Endodermal cell (in vitro differentiated cells): Measurements from ENCODE around the gene DOCK4. TPM values are rescaled to one million over a fixed set of nuclear protein-coding genes. Genes with fewer than 3 reads are reported as not detected.

Experiments
- DNase-seq: peaks from one replicate; pipeline ENCODE4 v3.0.0-alpha.2; 2017
- H3K27ac ChIP-seq: 2 replicates; pipeline ENCODE4 v1.5.1; 2013; ENCODE audit warnings: mild to moderate bottlenecking, low read depth, low read length, moderate library complexity
- H3K27me3 ChIP-seq: 2 replicates; pipeline ENCODE4 v1.6.1; 2013; ENCODE audit warnings: mild to moderate bottlenecking, low read length, moderate library complexity; ENCODE audit not compliant: insufficient read depth, control insufficient read depth, poor library complexity, severe bottlenecking
- H3K36me3 ChIP-seq: 2 replicates; pipeline ENCODE4 v1.7.0; 2013; ENCODE audit warnings: mild to moderate bottlenecking, low read length, moderate library complexity; ENCODE audit not compliant: control insufficient read depth, insufficient read depth
- H3K4me1 ChIP-seq: one replicate; pipeline ENCODE4 v1.7.0; 2013; ENCODE audit warnings: low read length; ENCODE audit not compliant: control insufficient read depth, insufficient read depth
- H3K4me3 ChIP-seq: 2 replicates; pipeline ENCODE4 v1.5.1; 2013; ENCODE audit warnings: mild to moderate bottlenecking, low read length, moderate library complexity
- H3K9ac ChIP-seq: 2 replicates; pipeline ENCODE4 v1.6.1; 2013; ENCODE audit warnings: mild to moderate bottlenecking, low read length, moderate library complexity; ENCODE audit not compliant: poor library complexity, severe bottlenecking; ENCODE audit errors: extremely low read depth
- H3K9me3 ChIP-seq: 2 replicates; pipeline ENCODE4 v1.6.1; 2013; ENCODE audit warnings: mild to moderate bottlenecking, low read length, moderate library complexity; ENCODE audit not compliant: control insufficient read depth
- H3K27ac Mint-ChIP-seq: 2 replicates; pipeline ENCODE4 v1.8.0; 2020; ENCODE audit warnings: mixed read lengths
- H3K27me3 Mint-ChIP-seq: 2 replicates; pipeline ENCODE4 v1.8.0; 2021; ENCODE audit warnings: mild to moderate bottlenecking, mixed read lengths; ENCODE audit not compliant: insufficient read depth
- H3K36me3 Mint-ChIP-seq: 2 replicates; pipeline ENCODE4 v1.8.0; 2020; ENCODE audit warnings: low read depth, mixed read lengths
- H3K4me1 Mint-ChIP-seq: 2 replicates; pipeline ENCODE4 v1.8.0; 2020; ENCODE audit warnings: mixed read lengths
- H3K4me3 Mint-ChIP-seq: 2 replicates; pipeline ENCODE4 v1.8.0; 2020; ENCODE audit warnings: mild to moderate bottlenecking, moderate library complexity, mixed read lengths
- H3K9me3 Mint-ChIP-seq: 2 replicates; pipeline ENCODE4 v1.8.0; 2020; ENCODE audit warnings: mild to moderate bottlenecking, mixed read lengths
- CTCF ChIP-seq: fragments of 200-600 bp; sonication (generic); conservative IDR thresholded peaks from 2 replicates; pipeline ENCODE4 v1.5.0; 2021; ENCODE audit warnings: antibody characterized with exemption, mild to moderate bottlenecking
- WGBS, 2 experiments: methylation state at CpG; one replicate each; pipeline versions ENCODE4 v1.1.5 to v1.1.7; 2013; ENCODE audit warnings: missing lambda C conversion rate in 2 of 2, mixed read lengths in 1 of 2; ENCODE audit not compliant: insufficient coverage in 1 of 2, insufficient read length in 1 of 2; 5-methylcytosine and 5-hydroxymethylcytosine counted together
- total RNA-seq, 2 donors: library from RNA; stranded (reverse); fragmentation: NEBNext Ultra II Directional in 1 of 2; extraction: Animal tissue kit (Norgen Biotek cat#: 25700) in 1 of 2; gene quantifications; 2 replicates in 1 of 2; 3 replicates in 1 of 2; pipeline ENCODE4 v1.2.1, GENCODE V29; 2021

The DOCK4 gene
- total RNA-seq, 2 donors from 2014 or later = 11.2 to 15.3 TPM

- H3K36me3 ChIP-seq = no peaks in the 10 kb centered on the region
- Mint-ChIP-seq H3K27me3 (no peaks in the 10 kb centered on the region), H3K4me3 (no peak overlapping the region), H3K4me1 (peaks cover 13% of the 10 kb centered on the region), H3K36me3 (no peaks in the 10 kb centered on the region), H3K9me3 (no peaks in the 10 kb centered on the region), H3K27ac (no peak overlapping the region)
- no peak for DNase-seq
- H3K4me1 ChIP-seq = no peaks in the 10 kb centered on the region
- no peak overlapping the region for H3K27ac ChIP-seq
- H3K27me3 ChIP-seq = no peaks in the 10 kb centered on the region
- H3K9me3 ChIP-seq = no peaks in the 10 kb centered on the region
- TF ChIP-seq CTCF = no peak
- no peak overlapping the region for H3K4me3 ChIP-seq
- 87 to 100% methylated on average over 1 to 3 of the region's 3 CpGs for WGBS, 2 experiments
- no peak overlapping the region for H3K9ac ChIP-seq
These were observed 121.7 kb downstream of the DOCK4 start for GRCh38 chr7:112084520-112084971.

GRCh38 chr7:112083776-112084355 lies 122.3 kb downstream of the DOCK4 start:
- H3K27me3 Mint-ChIP-seq = no peaks in the 10 kb centered on the region
- no peak for TF ChIP-seq CTCF
- H3K27ac Mint-ChIP-seq = no peak overlapping the region
- DNase-seq = no peak
- Histone ChIP-seq H3K36me3 (no peaks in the 10 kb centered on the region), H3K27ac (no peak overlapping the region), H3K9me3 (no peaks in the 10 kb centered on the region), H3K4me1 (no peaks in the 10 kb centered on the region), H3K9ac (no peak overlapping the region), H3K4me3 (no peak overlapping the region), H3K27me3 (no peaks in the 10 kb centered on the region)
- H3K36me3 Mint-ChIP-seq = no peaks in the 10 kb centered on the region
- WGBS, 2 experiments = 93 to 97% methylated on average over 4 to 6 of the region's 7 CpGs
- H3K4me3 Mint-ChIP-seq = no peak overlapping the region
- no peaks in the 10 kb centered on the region for H3K9me3 Mint-ChIP-seq
- H3K4me1 Mint-ChIP-seq = peaks cover 13% of the 10 kb centered on the region

- Histone ChIP-seq H3K9me3 (no peaks in the 10 kb centered on the region), H3K4me1 (no peaks in the 10 kb centered on the region), H3K4me3 (no peak overlapping the region), H3K27ac (no peak overlapping the region), H3K27me3 (no peaks in the 10 kb centered on the region), H3K9ac (no peak overlapping the region), H3K36me3 (no peaks in the 10 kb centered on the region)
- peaks cover 13% of the 10 kb centered on the region for H3K4me1 Mint-ChIP-seq
- DNase-seq = no peak
- H3K27me3 Mint-ChIP-seq = no peaks in the 10 kb centered on the region
- no peaks in the 10 kb centered on the region for H3K36me3 Mint-ChIP-seq
- H3K4me3 Mint-ChIP-seq = no peak overlapping the region
- TF ChIP-seq CTCF = no peak
- H3K27ac Mint-ChIP-seq = no peak overlapping the region
- 94% methylated on average over 4 of the region's 7 CpGs; no CpG with 5 or more reads in 1 of the 2 experiments for WGBS, 2 experiments
- no peaks in the 10 kb centered on the region for H3K9me3 Mint-ChIP-seq
These were observed 123.9 kb downstream of the DOCK4 start for GRCh38 chr7:112082306-112082705.
